Lower leg skin (tissue), 4 donors: ENCODE results near the gene KRT34. TPM values are rescaled to one million over a fixed set of nuclear protein-coding genes. Genes with fewer than 3 reads are reported as not detected.
"Not testable (repeated sequence)": the region's sequence is repeated elsewhere in the genome, so short reads cannot be mapped to it uniquely, and the experiment has no call there.

Experiments
- DNase-seq, 2 donors: peaks; one replicate each; pipeline ENCODE4 v3.0.0-alpha.2; 2019; ENCODE audit warnings: low spot score in 2 of 2
- H3K4me3 ChIP-seq: fragments of 200-600 bp; sonication (generic); 2 replicates; pipeline ENCODE4 v1.5.1; 2017; ENCODE audit warnings: mild to moderate bottlenecking, low read depth; ENCODE audit not compliant: poor library complexity, severe bottlenecking
- CTCF ChIP-seq, 3 donors: fragments of 450-650 bp; IDR thresholded peaks; one replicate each; pipeline ENCODE4 v1.5.1; 2016; ENCODE audit warnings: antibody characterized with exemption in 3 of 3, mild to moderate bottlenecking in 3 of 3, moderate library complexity in 2 of 3
- POLR2A ChIP-seq, 2 donors: fragments of 450-650 bp; IDR thresholded peaks; one replicate each; pipeline ENCODE4 v1.6.1; 2016 to 2017; ENCODE audit warnings: antibody characterized with exemption in 2 of 2, mild to moderate bottlenecking in 1 of 2, moderate library complexity in 1 of 2
- WGBS, 2 donors: methylation state at CpG; one replicate each; pipeline ENCODE4 v1.1.5; 2018; 5-methylcytosine and 5-hydroxymethylcytosine counted together
- intact Hi-C: fragments of 100-400 bp; cut with DNase I; formaldehyde crosslinking; loops from one replicate; pipeline ENCODE4 v1.15.0; 2023; ENCODE audit warnings: low total_unique reads
- total RNA-seq, 4 donors: library from RNA; depleted of rRNA; stranded (reverse); fragments of >200 nt; gene quantifications; one replicate each; pipeline ENCODE4 v1.1.0, GENCODE V29; 2016

Gene KRT34
- total RNA-seq, 4 donors from 2014 or later, result 0.72 to 143 (median 6.3) TPM

- intact Hi-C loops, result no loop called here
- no peak overlapping the region for H3K4me3 ChIP-seq
- peak in 1 of 2 donors; percentile 76 for DNase-seq
- TF ChIP-seq POLR2A (IDR thresholded peaks at IDR 0.05) (no peak), CTCF (IDR thresholded peaks at IDR 0.05) (no peak)
- WGBS, 2 donors, result 40 to 51% methylated on average over 5 of the region's 5 CpGs
Measured at GRCh38 chr17:41402161-41402560, 20.1 kb upstream of the KRT34 start.

- intact Hi-C loops, result no loop called here
- no peak for TF ChIP-seq POLR2A (IDR thresholded peaks at IDR 0.05)
- TF ChIP-seq CTCF (IDR thresholded peaks at IDR 0.05), result no peak
- H3K4me3 ChIP-seq, result no peak within 1 kb of the TSS
- 36 to 66% methylated on average over 16 of the region's 16 CpGs for WGBS, 2 donors
- DNase-seq, result no peak
Measured at GRCh38 chr17:41396996-41397660, 15.0 kb upstream of the KRT34 start, which contains the start of gene KRT31. Gene KRT31, minus strand, starts transcription at chr17:41397608. Its CDS starts 69 bp downstream, at chr17:41397539.

GRCh38 chr17:41396340-41396739 lies 14.2 kb upstream of the KRT34 start:
- intact Hi-C loops, result no loop called here
- TF ChIP-seq POLR2A (IDR thresholded peaks at IDR 0.05), result no peak
- no peak for TF ChIP-seq CTCF (IDR thresholded peaks at IDR 0.05)
- WGBS, 2 donors, result 52 to 74% methylated on average over 7 of the region's 7 CpGs
- no peak overlapping the region for H3K4me3 ChIP-seq
- DNase-seq, result no peak

GRCh38 chr17:41395611-41396010 lies 13.5 kb upstream of the KRT34 start:
- WGBS, 2 donors, result 50 to 82% methylated on average over 1 of the region's 1 CpG
- intact Hi-C loops, result no loop called here
- no peak overlapping the region for H3K4me3 ChIP-seq
- DNase-seq, result no peak
- no peak for TF ChIP-seq CTCF (IDR thresholded peaks at IDR 0.05)
- TF ChIP-seq POLR2A (IDR thresholded peaks at IDR 0.05), result no peak

GRCh38 chr17:41395044-41395443 lies 12.9 kb upstream of the KRT34 start:
- intact Hi-C loops, DNase-seq, H3K4me3 ChIP-seq: not testable (repeated sequence)
- WGBS, 2 donors, result 49 to 52% methylated on average over 4 to 5 of the region's 12 CpGs

- intact Hi-C loops, result no loop called here
- DNase-seq, result peak in 1 of 2 donors; percentile 37
- no peak overlapping the region for H3K4me3 ChIP-seq
- WGBS, 2 donors, result 46 to 57% methylated on average over 10 of the region's 10 CpGs
- no peak for TF ChIP-seq POLR2A (IDR thresholded peaks at IDR 0.05)
- no peak for TF ChIP-seq CTCF (IDR thresholded peaks at IDR 0.05)
Measured at GRCh38 chr17:41394254-41394996, 12.3 kb upstream of the KRT34 start.
